Activated naive CD4-positive, alpha-beta T cell treated with anti-CD3 and anti-CD28 coated beads, Interleukin-2, amount 50 U/mL, for 16 hours (primary cell): Measurements from ENCODE around the gene PHTF1.

Source experiments
- DNase-seq: peaks from one replicate; pipeline ENCODE4 v3.0.0-alpha.2; 2020

The PHTF1 gene

DNA sequence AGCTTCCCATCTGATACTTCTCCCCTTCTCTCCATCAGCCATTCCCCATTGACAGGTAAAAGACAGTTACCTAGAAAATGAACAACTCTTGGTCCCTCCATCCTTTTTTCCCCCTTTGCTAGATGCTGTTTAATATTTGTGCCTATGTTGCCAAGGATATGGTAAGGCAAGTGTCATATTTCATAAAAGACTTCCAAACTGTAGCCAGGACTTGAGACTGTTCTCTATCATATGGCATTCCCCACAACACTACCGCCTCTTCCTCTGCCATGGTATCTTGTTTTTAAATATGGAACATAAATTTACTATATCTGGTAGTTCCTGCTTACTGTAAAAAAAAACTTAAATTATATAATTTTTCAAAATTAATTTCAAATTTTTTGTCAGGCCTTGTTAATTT is 97.2 kb downstream of the PHTF1 start:
- DNase-seq, result no peak

- no peak for DNase-seq
These were observed 99.2 kb downstream of the PHTF1 start for GRCh38 chr1:113660088-113660487.

- no peak for DNase-seq
These were observed 99.7 kb downstream of the PHTF1 start for GRCh38 chr1:113659556-113659955.

- DNase-seq, result no peak
These were observed 100.3 kb downstream of the PHTF1 start for GRCh38 chr1:113659035-113659434.

DNA sequence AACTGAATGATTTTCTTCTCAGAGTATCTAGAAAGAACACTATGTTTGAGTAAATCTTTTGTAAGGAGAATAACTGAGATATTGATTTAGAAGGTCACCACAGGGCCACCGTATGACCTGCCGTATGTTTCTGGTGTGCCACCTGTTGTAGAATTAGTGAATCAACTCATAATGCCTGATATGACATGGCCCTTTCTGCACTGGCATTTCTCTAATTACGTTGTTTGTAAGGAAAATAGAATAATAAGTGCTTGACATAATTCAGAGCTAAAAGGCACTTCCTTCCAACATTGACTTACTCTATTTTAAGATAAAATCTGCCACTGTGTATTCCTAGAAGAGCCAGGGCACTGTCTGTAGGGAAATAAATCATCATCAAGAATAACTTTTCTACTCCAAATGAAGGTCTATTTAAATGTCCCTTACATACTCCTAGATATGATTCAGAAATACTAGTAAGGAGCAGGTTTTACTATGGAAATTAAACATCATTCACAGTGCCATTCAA is 101.7 kb downstream of the PHTF1 start:
- DNase-seq, result no peak

DNA sequence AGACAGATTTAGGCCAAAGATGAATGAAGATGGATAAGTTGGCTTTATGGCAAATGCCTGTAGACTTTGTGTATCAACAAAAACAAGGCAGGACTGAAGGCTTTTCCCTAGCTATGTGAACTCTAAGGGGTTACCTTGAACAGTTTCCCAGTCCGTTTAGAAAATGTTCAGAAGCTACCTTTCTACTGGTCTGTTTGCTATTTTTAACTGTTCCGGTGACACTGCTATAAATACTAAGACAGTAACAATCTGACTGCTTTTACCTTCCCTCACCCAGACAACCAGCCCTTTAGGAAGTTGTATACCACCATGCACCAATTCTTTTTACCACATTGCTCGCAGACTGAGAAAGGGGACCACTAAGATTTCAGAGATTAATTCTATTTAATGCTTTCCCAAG is 102.2 kb downstream of the PHTF1 start:
- no peak for DNase-seq

DNA sequence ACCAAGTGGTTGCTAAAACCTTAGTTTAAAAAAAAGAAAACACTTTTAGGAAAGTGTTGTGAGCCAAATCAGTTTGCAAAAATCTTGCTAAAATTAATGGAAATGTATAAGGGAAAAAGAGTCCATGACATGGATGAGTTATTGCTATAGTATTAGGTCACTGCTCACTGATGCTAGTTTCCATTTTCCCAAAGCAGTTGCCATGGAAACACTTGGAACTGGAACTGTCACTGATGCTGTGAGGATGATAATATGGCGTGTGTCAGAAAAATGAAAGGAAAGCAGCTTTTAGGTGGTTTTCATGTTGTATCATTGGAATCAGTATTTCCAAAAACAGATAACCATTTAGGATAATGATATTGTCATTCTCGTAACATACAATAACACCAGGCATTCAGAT is 104.4 kb downstream of the PHTF1 start:
- no peak for DNase-seq

DNA sequence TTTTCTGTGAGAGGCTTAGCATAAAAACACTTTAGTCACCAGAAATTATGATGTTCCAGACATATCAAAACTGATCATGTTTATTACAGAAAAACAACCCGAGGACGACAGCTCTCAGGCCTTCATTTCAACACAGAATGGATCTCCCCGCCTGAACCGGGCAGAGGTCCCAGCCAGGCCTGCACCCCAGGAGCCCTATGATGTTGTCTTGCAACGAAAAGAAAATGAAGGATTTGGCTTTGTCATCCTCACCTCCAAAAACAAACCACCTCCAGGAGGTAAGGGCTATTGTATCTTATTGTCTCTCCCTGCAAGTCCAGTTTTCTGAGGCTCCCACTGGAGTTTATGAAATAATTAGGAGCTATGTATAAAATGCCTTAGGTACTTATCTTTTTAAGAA is 105.5 kb downstream of the PHTF1 start:
- no peak for DNase-seq

DNA sequence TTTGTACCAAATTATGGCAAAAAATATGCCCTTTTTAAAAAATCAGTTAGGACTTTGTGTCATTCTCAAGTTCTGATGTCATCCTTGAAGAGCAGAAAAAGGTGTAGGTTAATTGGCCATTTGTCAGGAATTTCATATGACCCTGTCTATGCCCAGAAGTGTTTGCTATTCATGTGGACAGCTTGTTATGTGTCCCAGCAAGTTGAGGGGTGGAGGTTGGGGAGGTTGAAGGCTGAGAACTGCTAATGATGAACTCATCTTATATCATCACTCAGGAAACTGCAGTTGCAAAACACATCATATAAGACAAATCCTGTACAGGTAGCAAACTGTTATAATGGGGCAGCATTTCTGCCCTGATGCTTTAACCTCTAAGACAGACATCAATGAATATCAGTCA is 106.5 kb downstream of the PHTF1 start:
- no peak for DNase-seq

DNA sequence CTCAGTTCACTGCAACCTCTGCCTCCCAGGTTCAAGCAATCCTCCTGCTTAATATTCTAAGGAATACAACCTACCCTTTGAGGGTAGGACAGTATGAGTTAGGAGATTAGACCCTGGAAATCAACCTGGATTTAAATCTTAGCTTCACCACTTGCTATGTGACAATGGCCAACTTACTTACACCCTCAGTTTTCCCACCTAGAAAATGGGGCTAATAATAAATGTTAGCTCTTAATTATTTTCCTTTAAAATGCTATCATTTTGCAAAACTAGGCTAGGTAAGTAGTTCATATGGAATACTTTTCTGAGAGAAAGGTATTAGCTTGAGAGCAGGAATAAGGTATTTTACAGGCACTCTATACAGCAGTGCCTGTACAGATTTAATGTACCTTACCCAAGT is 110.8 kb downstream of the PHTF1 start:
- no peak for DNase-seq

GRCh38 chr1:113647164-113647563 is 112.1 kb downstream of the PHTF1 start:
- DNase-seq, result no peak
